Thyroid gland (tissue), 4 donors: ENCODE results near the gene LILRB2.
"Not testable (repeated sequence)": the region's sequence is repeated elsewhere in the genome, so short reads cannot be mapped to it uniquely, and the experiment has no call there.

ENCODE experiments used
- POLR2A ChIP-seq, 2 donors: fragments of 450-650 bp; IDR thresholded peaks; one replicate each; pipeline ENCODE4 v1.6.1; 2017; ENCODE audit warnings: antibody characterized with exemption in 2 of 2, mild to moderate bottlenecking in 2 of 2, moderate library complexity in 1 of 2
- TF ChIP-seq, protein P1 (sequence below), 6 experiments: fragments of 200-600 bp in 3 of 6; fragments of 450-650 bp in 3 of 6; sonication (generic) in 3 of 6; IDR thresholded peaks; one replicate each; pipeline ENCODE4 v1.5.1; 2016 to 2019; ENCODE audit warnings: antibody characterized with exemption in 6 of 6, mild to moderate bottlenecking in 2 of 6, inconsistent platforms in 1 of 6, moderate library complexity in 1 of 6

DNA sequence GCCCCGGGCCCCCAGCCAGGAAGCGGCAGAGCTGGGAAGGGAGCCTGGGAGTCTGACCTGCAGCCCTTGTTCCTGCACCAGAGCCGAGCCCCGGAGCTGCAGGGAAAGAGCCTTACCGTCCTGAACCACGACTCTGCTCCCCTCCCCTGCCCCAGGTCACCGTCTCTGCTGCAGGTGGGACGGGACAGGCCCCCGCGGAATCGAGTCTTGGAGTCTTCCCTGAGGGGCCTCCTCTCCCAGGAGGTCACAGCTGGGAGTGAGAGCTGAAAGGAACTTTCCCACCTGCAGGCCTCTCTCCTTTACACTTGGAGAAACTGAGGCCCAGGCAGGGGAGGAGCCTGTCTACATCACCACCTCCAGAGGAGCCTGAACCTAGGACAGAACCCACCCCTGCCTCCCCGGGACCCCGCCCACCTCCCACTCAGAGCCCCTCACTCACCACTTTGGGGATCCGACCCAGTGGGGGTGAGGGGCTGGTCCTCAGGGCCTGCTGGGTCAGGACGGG, 3.7 kb downstream of the LILRB2 start:
- TF ChIP-seq, protein P1, sequence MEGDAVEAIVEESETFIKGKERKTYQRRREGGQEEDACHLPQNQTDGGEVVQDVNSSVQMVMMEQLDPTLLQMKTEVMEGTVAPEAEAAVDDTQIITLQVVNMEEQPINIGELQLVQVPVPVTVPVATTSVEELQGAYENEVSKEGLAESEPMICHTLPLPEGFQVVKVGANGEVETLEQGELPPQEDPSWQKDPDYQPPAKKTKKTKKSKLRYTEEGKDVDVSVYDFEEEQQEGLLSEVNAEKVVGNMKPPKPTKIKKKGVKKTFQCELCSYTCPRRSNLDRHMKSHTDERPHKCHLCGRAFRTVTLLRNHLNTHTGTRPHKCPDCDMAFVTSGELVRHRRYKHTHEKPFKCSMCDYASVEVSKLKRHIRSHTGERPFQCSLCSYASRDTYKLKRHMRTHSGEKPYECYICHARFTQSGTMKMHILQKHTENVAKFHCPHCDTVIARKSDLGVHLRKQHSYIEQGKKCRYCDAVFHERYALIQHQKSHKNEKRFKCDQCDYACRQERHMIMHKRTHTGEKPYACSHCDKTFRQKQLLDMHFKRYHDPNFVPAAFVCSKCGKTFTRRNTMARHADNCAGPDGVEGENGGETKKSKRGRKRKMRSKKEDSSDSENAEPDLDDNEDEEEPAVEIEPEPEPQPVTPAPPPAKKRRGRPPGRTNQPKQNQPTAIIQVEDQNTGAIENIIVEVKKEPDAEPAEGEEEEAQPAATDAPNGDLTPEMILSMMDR (IDR thresholded peaks at IDR 0.05), result not testable (repeated sequence)
- not testable (repeated sequence) for TF ChIP-seq POLR2A (IDR thresholded peaks at IDR 0.05)
